ENCODE data around the gene SUN2. TPM values are rescaled to one million over a fixed set of nuclear protein-coding genes. Genes with fewer than 3 reads are reported as not detected.

SUN2 gene
- total and polyA plus RNA-seq, 2 of the 4 experiments (the other 2 are of a cell fraction), result 27.8 to 50.0 TPM

- Histone ChIP-seq H3K9ac (ENCODE audit: low read depth, low read length) (no peak overlapping the region), H3K4ac (ENCODE audit: low read depth, low read length) (no peak overlapping the region), H3K9me3 (ENCODE audit: control insufficient read depth, insufficient read depth, low read length) (no peaks in the 10 kb centered on the region), H3K14ac (replicated peaks; ENCODE audit: low read depth, low read length) (no peak overlapping the region), H4K91ac (ENCODE audit: insufficient read depth, low read depth, low read length) (no peak overlapping the region), H3K9me1 (ENCODE audit: insufficient read depth, low read length) (no peaks in the 10 kb centered on the region), H3K23ac (ENCODE audit: low read depth, low read length) (no peak overlapping the region), H2BK5ac (ENCODE audit: low read depth, low read length, poor library complexity, severe bottlenecking) (no peak overlapping the region), H2BK20ac (ENCODE audit: low read depth, low read length) (no peak overlapping the region), H3K27ac (ENCODE audit: insufficient read depth, low read length) (no peak overlapping the region), H3K4me2 (ENCODE audit: low read depth, low read length) (no peak overlapping the region), H4K8ac (ENCODE audit: low read depth in 2 of 2, low read length in 2 of 2) (no peak overlapping the region), H4K5ac (ENCODE audit: low read depth, low read length) (no peak overlapping the region), H3K18ac (ENCODE audit: low read depth, low read length) (no peak overlapping the region), H3K27me3 (ENCODE audit: control insufficient read depth, insufficient read depth, low read length) (no peaks in the 10 kb centered on the region), H2AK9ac (replicated peaks; ENCODE audit: low read depth, low read length, poor library complexity) (no peak overlapping the region), H3K36me3 (ENCODE audit: control insufficient read depth, insufficient read depth, low read length) (peaks cover 78% of the 10 kb centered on the region), H3K4me3 (ENCODE audit: insufficient read depth, low read depth, low read length) (no peak overlapping the region), H3K4me1 (ENCODE audit: control insufficient read depth, insufficient read depth, low read length) (peaks cover 5% of the 10 kb centered on the region), H2AK5ac (ENCODE audit: low read depth, low read length) (no peak overlapping the region), H2BK120ac (ENCODE audit: low read depth, low read length) (no peak overlapping the region), H3K79me1 (ENCODE audit: low read depth in 1 of 2, low read length in 2 of 2) (peaks cover 0 to 24% of the 10 kb centered on the region in 2 experiments; a peak in 2 of 4 replicates), H4K20me1 (ENCODE audit: insufficient read depth, low read length) (peaks cover 18% of the 10 kb centered on the region), H2AFZ (replicated peaks; ENCODE audit: low read length, poor library complexity) (no peak overlapping the region), H2BK15ac (ENCODE audit: low read depth, low read length) (no peak overlapping the region), H3K56ac (ENCODE audit: extremely low read depth, insufficient read depth, low read length) (no peak overlapping the region)
- no TSS peak for BruUV-seq (replicated peaks)
- no peak for TF ChIP-seq FOS (IDR thresholded peaks at IDR 0.05; ENCODE audit: low read depth, low read length)
- TF ChIP-seq USF2 (IDR thresholded peaks at IDR 0.05; ENCODE audit: low read depth, low read length), result no peak
- no peak for TF ChIP-seq MXI1 (IDR thresholded peaks at IDR 0.05; ENCODE audit: borderline replicate concordance, low read depth, low read length)
- no peak for TF ChIP-seq ELK1 (IDR thresholded peaks at IDR 0.05; ENCODE audit: borderline replicate concordance, low read depth, low read length)
- no peak for TF ChIP-seq RFX5 (IDR thresholded peaks at IDR 0.05; ENCODE audit: low read depth, low read length)
- no peak for TF ChIP-seq SMC3 (IDR thresholded peaks at IDR 0.05; ENCODE audit: low read depth, low read length)
- no peak for TF ChIP-seq BHLHE40 (IDR thresholded peaks at IDR 0.05; ENCODE audit: low read depth, low read length)
- TF ChIP-seq MAZ (IDR thresholded peaks at IDR 0.05; ENCODE audit: borderline replicate concordance, low read depth, low read length), result no peak
- no peak for TF ChIP-seq CEBPB (IDR thresholded peaks at IDR 0.05; ENCODE audit: low read depth, low read length)
- no peak for TF ChIP-seq POLR2A (IDR thresholded peaks at IDR 0.05; ENCODE audit: low read depth, low read length)
- no peak for TF ChIP-seq MAFK (IDR thresholded peaks at IDR 0.05; ENCODE audit: low read depth, low read length)
- ATAC-seq (ENCODE audit: low read depth), result no peak
- in situ Hi-C loops (cut with MboI; ENCODE audit: low sequenced_read_pairs) (no loop called here), dilution Hi-C loops (cut with HindIII; ENCODE audit: low sequenced_read_pairs, unreplicated experiment) (no loop called here), intact Hi-C loops (cut with micrococcal nuclease) (no loop called here)
- no CpG with 5 or more reads among the region's 7 CpGs for WGBS, 2 experiments (ENCODE audit: extremely low coverage in 2 of 2, insufficient read length in 1 of 2)
- ChIA-PET CTCF (interaction anchor here (2.4 kb wide), 1 partner anchor 10 kb away, joined by 11 read pairs; no protein-coding TSS in a partner anchor), POLR2A (ENCODE audit: unreplicated experiment) (no interaction called here)
- no peak for DNase-seq
Observed at GRCh38 chr22:38735126-38735464, 20.7 kb downstream of the SUN2 start.
